Gastrocnemius medialis (tissue), 4 donors: ENCODE results near the gene TMEM185B. TPM values are rescaled to one million over a fixed set of nuclear protein-coding genes. Genes with fewer than 3 reads are reported as not detected.

Experiments
- ATAC-seq, 2 donors: fragments of 150-250 bp; one replicate each; pipeline ENCODE4 v1.9.1; 2016
- DNase-seq, 2 donors: peaks; one replicate each; pipeline ENCODE4 v3.0.0-alpha.2; 2019
- H3K27ac ChIP-seq, 4 donors: fragments of 200-600 bp; sonication (generic); 1 replicate in 1 of 4; 2 replicates in 3 of 4; pipeline ENCODE4 v1.5.1; 2016 to 2018; ENCODE audit warnings: mild to moderate bottlenecking in 2 of 4, moderate library complexity in 1 of 4
- H3K27me3 ChIP-seq, 3 donors: fragments of 200-600 bp; sonication (generic) in 2 of 3; 1 replicate in 1 of 3; 2 replicates in 2 of 3; pipeline versions ENCODE4 v1.5.1 to v1.6.0; 2016 to 2019; ENCODE audit warnings: mild to moderate bottlenecking in 1 of 3, moderate library complexity in 1 of 3
- H3K36me3 ChIP-seq, 2 donors: fragments of 200-600 bp; sonication (generic) in 1 of 2; one replicate each; pipeline ENCODE4 v1.5.1; 2017 to 2018
- H3K4me1 ChIP-seq, 2 donors: fragments of 200-600 bp; sonication (generic) in 1 of 2; one replicate each; pipeline ENCODE4 v1.5.1; 2016 to 2017; ENCODE audit warnings: mild to moderate bottlenecking in 2 of 2
- H3K4me3 ChIP-seq, 4 donors: fragments of 200-600 bp; sonication (generic) in 3 of 4; 1 replicate in 1 of 4; 2 replicates in 3 of 4; pipeline ENCODE4 v1.5.1; 2016 to 2019; ENCODE audit warnings: mild to moderate bottlenecking in 2 of 4
- H3K9me3 ChIP-seq, 3 donors: fragments of 200-600 bp; sonication (generic) in 2 of 3; 1 replicate in 1 of 3; 2 replicates in 2 of 3; pipeline ENCODE4 v1.5.1; 2016 to 2019
- CTCF ChIP-seq, 5 experiments: fragments of 450-650 bp in 3 of 5; fragments of 200-600 bp in 2 of 5; sonication (generic) in 2 of 5; IDR thresholded peaks in 4 of 5; conservative IDR thresholded peaks in 1 of 5; 1 replicate in 4 of 5; 2 replicates in 1 of 5; pipeline ENCODE4 v1.5.1; 2016 to 2019; ENCODE audit warnings: antibody characterized with exemption in 5 of 5, mild to moderate bottlenecking in 3 of 5, moderate library complexity in 3 of 5
- POLR2A ChIP-seq, 2 donors: fragments of 450-650 bp; IDR thresholded peaks; one replicate each; pipeline ENCODE4 v1.6.1; 2017; ENCODE audit warnings: antibody characterized with exemption in 2 of 2, mild to moderate bottlenecking in 2 of 2, moderate library complexity in 2 of 2
- in situ Hi-C, 4 donors: fragments of 200-750 bp; cut with MboI; loops; one replicate each; pipeline versions ENCODE4 v1.15.0 to v1.8.0; 2017; ENCODE audit warnings: low sequenced_read_pairs in 4 of 4
- intact Hi-C: fragments of 100-400 bp; cut with DNase I; formaldehyde crosslinking; loops from one replicate; pipeline ENCODE4 v1.15.1; 2023; ENCODE audit warnings: low total_unique reads
- total RNA-seq, 4 donors: library from RNA; depleted of rRNA; stranded (reverse); fragments of >200 nt; gene quantifications; one replicate each; pipeline versions ENCODE4 v1.1.0 to v1.2.3, GENCODE V29; 2016

TMEM185B gene
- total RNA-seq, 4 donors from 2014 or later, result 10.8 to 23.5 (median 15.4) TPM

DNA sequence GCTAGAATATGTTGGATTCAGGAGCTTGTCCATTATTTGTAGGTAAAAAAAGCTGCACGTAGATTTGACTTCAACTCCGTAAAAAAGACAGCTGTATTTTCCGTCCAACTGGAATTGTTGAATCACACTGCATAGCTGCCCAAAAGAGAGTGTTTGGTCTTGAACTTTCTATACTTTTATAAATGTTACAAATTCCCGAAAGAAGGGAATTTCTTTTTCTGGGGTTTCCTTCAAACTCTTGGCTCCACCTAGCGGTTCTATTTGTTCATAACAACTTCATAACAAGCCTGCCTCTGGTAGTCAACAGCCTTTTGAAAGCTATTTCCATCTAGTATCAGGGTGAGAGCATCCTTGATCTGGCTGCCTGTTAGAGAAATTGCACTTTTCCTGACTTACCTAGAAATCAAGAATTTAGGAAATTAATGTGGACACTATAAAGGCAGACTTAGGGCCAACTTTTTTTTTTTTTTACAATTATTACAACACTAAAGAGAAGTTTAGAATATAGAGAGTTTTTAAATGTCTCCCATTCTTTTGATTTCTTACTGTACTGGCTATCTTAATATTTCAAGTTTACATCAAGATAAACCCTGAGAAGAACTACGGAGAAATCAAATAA is 48.1 kb downstream of the TMEM185B start:
- intact Hi-C loops (loop anchor here (1.0 to 2.0 kb wide), 3 partner anchors 66 to 472 kb away; no protein-coding TSS in a partner anchor), in situ Hi-C loops (loop anchor here (5.0 to 25.0 kb wide), 6 partner anchors 60 to 470 kb away; partner anchors contain the start of gene PTPN4 (in 2 of the 4))
- ATAC-seq (peak; percentile 34 to 38), DNase-seq (no peak)
- H3K4me1 ChIP-seq, result peaks cover 16 to 18% of the 10 kb centered on the region in 2 donors
- peak overlapping the region in 1 of 4 donors; percentile 12 for H3K27ac ChIP-seq
- no peak overlapping the region for H3K4me3 ChIP-seq
- H3K9me3 ChIP-seq, result no peaks in the 10 kb centered on the region
- no peaks in the 10 kb centered on the region for H3K36me3 ChIP-seq
- no peaks in the 10 kb centered on the region for H3K27me3 ChIP-seq
- TF ChIP-seq POLR2A (IDR thresholded peaks at IDR 0.05) (no peak), CTCF (IDR thresholded peaks at IDR 0.05 in 4 of 5, conservative IDR thresholded peaks at IDR 0.05 in 1 of 5) (peak; percentile 61 to 79 (median 71))

Other genes with a start within 250 kb of the TMEM185B start
- 10 to 100 TPM in 2 of 4 donors, 1 to 10 TPM in 2; 8.3 to 41.1 (median 12.7) TPM for gene EPB41L5, start 210.3 kb downstream of the TMEM185B start, total RNA-seq
- 10 to 100 TPM; 20.1 to 45.0 (median 30.4) TPM for gene RALB, start 29.5 kb upstream of the TMEM185B start, total RNA-seq
- 10 to 100 TPM in 3 of 4 donors, 1 to 10 TPM in 1; 3.1 to 23.8 (median 13.7) TPM for gene INHBB, start 122.7 kb upstream of the TMEM185B start, total RNA-seq